ENCODE data around the gene ACSM2B.
"Not testable (repeated sequence)": the region's sequence is repeated elsewhere in the genome, so short reads cannot be mapped to it uniquely, and the experiment has no call there.

Gene ACSM2B

GRCh38 chr16:20576145-20576544, at the start of gene ACSM2B:
TSS of gene ACSM2B (minus strand) at chr16:20576367. CDS start at chr16:20564845, 11,522 bp downstream.
- H3K4me1 ChIP-seq (ENCODE audit: control insufficient read depth in 1 of 2, insufficient read depth in 2 of 2, low read length in 2 of 2); H3K9me3 ChIP-seq (ENCODE audit: control insufficient read depth in 1 of 2, low read length in 2 of 2); H3K36me3 ChIP-seq (ENCODE audit: control insufficient read depth in 1 of 2, insufficient read depth in 2 of 2, low read length in 2 of 2); H3K27me3 ChIP-seq (ENCODE audit: control insufficient read depth in 1 of 2, insufficient read depth in 2 of 2, low read length in 2 of 2); H3K27ac ChIP-seq (ENCODE audit: low read depth, low read length); H3K4me3 ChIP-seq (ENCODE audit: low read depth in 1 of 2, low read length in 2 of 2); H3K9ac ChIP-seq (ENCODE audit: low read depth in 1 of 2, low read length in 2 of 2): not testable (repeated sequence)

- no peak overlapping the region for H3K27ac ChIP-seq (ENCODE audit: low read depth, low read length)
- no peak overlapping the region for H3K9ac ChIP-seq (ENCODE audit: low read depth in 1 of 2, low read length in 2 of 2)
- H3K9me3 ChIP-seq (ENCODE audit: control insufficient read depth in 1 of 2, low read length in 2 of 2), result no peaks in the 10 kb centered on the region
- no peaks in the 10 kb centered on the region for H3K4me1 ChIP-seq (ENCODE audit: control insufficient read depth in 1 of 2, insufficient read depth in 2 of 2, low read length in 2 of 2)
- H3K4me3 ChIP-seq (ENCODE audit: low read depth in 1 of 2, low read length in 2 of 2), result no peak overlapping the region
- H3K27me3 ChIP-seq (ENCODE audit: control insufficient read depth in 1 of 2, insufficient read depth in 2 of 2, low read length in 2 of 2), result no peaks in the 10 kb centered on the region
- no peaks in the 10 kb centered on the region for H3K36me3 ChIP-seq (ENCODE audit: control insufficient read depth in 1 of 2, insufficient read depth in 2 of 2, low read length in 2 of 2)
Observed at GRCh38 chr16:20624882-20625807, 49.0 kb upstream of the ACSM2B start.

- H3K9me3 ChIP-seq (ENCODE audit: control insufficient read depth in 1 of 2, low read length in 2 of 2), result no peaks in the 10 kb centered on the region
- no peak overlapping the region for H3K9ac ChIP-seq (ENCODE audit: low read depth in 1 of 2, low read length in 2 of 2)
- H3K36me3 ChIP-seq (ENCODE audit: control insufficient read depth in 1 of 2, insufficient read depth in 2 of 2, low read length in 2 of 2), result no peaks in the 10 kb centered on the region
- H3K4me1 ChIP-seq (ENCODE audit: control insufficient read depth in 1 of 2, insufficient read depth in 2 of 2, low read length in 2 of 2), result no peaks in the 10 kb centered on the region
- H3K27me3 ChIP-seq (ENCODE audit: control insufficient read depth in 1 of 2, insufficient read depth in 2 of 2, low read length in 2 of 2), result no peaks in the 10 kb centered on the region
- H3K4me3 ChIP-seq (ENCODE audit: low read depth in 1 of 2, low read length in 2 of 2), result no peak overlapping the region
- no peak overlapping the region for H3K27ac ChIP-seq (ENCODE audit: low read depth, low read length)
Observed at GRCh38 chr16:20624205-20624604, 48.0 kb upstream of the ACSM2B start.

- Histone ChIP-seq H3K4me1 (ENCODE audit: control insufficient read depth in 1 of 2, insufficient read depth in 2 of 2, low read length in 2 of 2) (no peaks in the 10 kb centered on the region), H3K4me3 (ENCODE audit: low read depth in 1 of 2, low read length in 2 of 2) (no peak overlapping the region), H3K27ac (ENCODE audit: low read depth, low read length) (no peak overlapping the region), H3K27me3 (ENCODE audit: control insufficient read depth in 1 of 2, insufficient read depth in 2 of 2, low read length in 2 of 2) (no peaks in the 10 kb centered on the region), H3K9me3 (ENCODE audit: control insufficient read depth in 1 of 2, low read length in 2 of 2) (no peaks in the 10 kb centered on the region), H3K9ac (ENCODE audit: low read depth in 1 of 2, low read length in 2 of 2) (no peak overlapping the region), H3K36me3 (ENCODE audit: control insufficient read depth in 1 of 2, insufficient read depth in 2 of 2, low read length in 2 of 2) (no peaks in the 10 kb centered on the region)
Observed at GRCh38 chr16:20622498-20622870, 46.3 kb upstream of the ACSM2B start.

GRCh38 chr16:20621406-20621805, 45.2 kb upstream of the ACSM2B start:
- Histone ChIP-seq H3K27ac (ENCODE audit: low read depth, low read length) (no peak overlapping the region), H3K9ac (ENCODE audit: low read depth in 1 of 2, low read length in 2 of 2) (no peak overlapping the region), H3K36me3 (ENCODE audit: control insufficient read depth in 1 of 2, insufficient read depth in 2 of 2, low read length in 2 of 2) (no peaks in the 10 kb centered on the region), H3K4me1 (ENCODE audit: control insufficient read depth in 1 of 2, insufficient read depth in 2 of 2, low read length in 2 of 2) (no peaks in the 10 kb centered on the region), H3K4me3 (ENCODE audit: low read depth in 1 of 2, low read length in 2 of 2) (no peak overlapping the region), H3K9me3 (ENCODE audit: control insufficient read depth in 1 of 2, low read length in 2 of 2) (no peaks in the 10 kb centered on the region), H3K27me3 (ENCODE audit: control insufficient read depth in 1 of 2, insufficient read depth in 2 of 2, low read length in 2 of 2) (no peaks in the 10 kb centered on the region)

- no peak overlapping the region for H3K27ac ChIP-seq (ENCODE audit: low read depth, low read length)
- no peaks in the 10 kb centered on the region for H3K9me3 ChIP-seq (ENCODE audit: control insufficient read depth in 1 of 2, low read length in 2 of 2)
- no peaks in the 10 kb centered on the region for H3K4me1 ChIP-seq (ENCODE audit: control insufficient read depth in 1 of 2, insufficient read depth in 2 of 2, low read length in 2 of 2)
- H3K4me3 ChIP-seq (ENCODE audit: low read depth in 1 of 2, low read length in 2 of 2), result no peak overlapping the region
- no peaks in the 10 kb centered on the region for H3K27me3 ChIP-seq (ENCODE audit: control insufficient read depth in 1 of 2, insufficient read depth in 2 of 2, low read length in 2 of 2)
- no peaks in the 10 kb centered on the region for H3K36me3 ChIP-seq (ENCODE audit: control insufficient read depth in 1 of 2, insufficient read depth in 2 of 2, low read length in 2 of 2)
- no peak overlapping the region for H3K9ac ChIP-seq (ENCODE audit: low read depth in 1 of 2, low read length in 2 of 2)
Observed at GRCh38 chr16:20620770-20621169, 44.6 kb upstream of the ACSM2B start.

- Histone ChIP-seq H3K9me3 (ENCODE audit: control insufficient read depth in 1 of 2, low read length in 2 of 2) (no peaks in the 10 kb centered on the region), H3K36me3 (ENCODE audit: control insufficient read depth in 1 of 2, insufficient read depth in 2 of 2, low read length in 2 of 2) (no peaks in the 10 kb centered on the region), H3K27ac (ENCODE audit: low read depth, low read length) (no peak overlapping the region), H3K9ac (ENCODE audit: low read depth in 1 of 2, low read length in 2 of 2) (no peak overlapping the region), H3K27me3 (ENCODE audit: control insufficient read depth in 1 of 2, insufficient read depth in 2 of 2, low read length in 2 of 2) (no peaks in the 10 kb centered on the region), H3K4me1 (ENCODE audit: control insufficient read depth in 1 of 2, insufficient read depth in 2 of 2, low read length in 2 of 2) (no peaks in the 10 kb centered on the region), H3K4me3 (ENCODE audit: low read depth in 1 of 2, low read length in 2 of 2) (no peak overlapping the region)
Observed at GRCh38 chr16:20620003-20620402, 43.8 kb upstream of the ACSM2B start.

GRCh38 chr16:20617271-20617670, 41.1 kb upstream of the ACSM2B start:
- no peak overlapping the region for H3K4me3 ChIP-seq (ENCODE audit: low read depth in 1 of 2, low read length in 2 of 2)
- H3K27me3 ChIP-seq (ENCODE audit: control insufficient read depth in 1 of 2, insufficient read depth in 2 of 2, low read length in 2 of 2), result no peaks in the 10 kb centered on the region
- H3K27ac ChIP-seq (ENCODE audit: low read depth, low read length), result no peak overlapping the region
- H3K4me1 ChIP-seq (ENCODE audit: control insufficient read depth in 1 of 2, insufficient read depth in 2 of 2, low read length in 2 of 2), result no peaks in the 10 kb centered on the region
- no peaks in the 10 kb centered on the region for H3K36me3 ChIP-seq (ENCODE audit: control insufficient read depth in 1 of 2, insufficient read depth in 2 of 2, low read length in 2 of 2)
- no peak overlapping the region for H3K9ac ChIP-seq (ENCODE audit: low read depth in 1 of 2, low read length in 2 of 2)
- no peaks in the 10 kb centered on the region for H3K9me3 ChIP-seq (ENCODE audit: control insufficient read depth in 1 of 2, low read length in 2 of 2)

- Histone ChIP-seq H3K9me3 (ENCODE audit: control insufficient read depth in 1 of 2, low read length in 2 of 2) (no peaks in the 10 kb centered on the region), H3K27ac (ENCODE audit: low read depth, low read length) (no peak overlapping the region), H3K4me1 (ENCODE audit: control insufficient read depth in 1 of 2, insufficient read depth in 2 of 2, low read length in 2 of 2) (no peaks in the 10 kb centered on the region), H3K9ac (ENCODE audit: low read depth in 1 of 2, low read length in 2 of 2) (no peak overlapping the region), H3K27me3 (ENCODE audit: control insufficient read depth in 1 of 2, insufficient read depth in 2 of 2, low read length in 2 of 2) (no peaks in the 10 kb centered on the region), H3K4me3 (ENCODE audit: low read depth in 1 of 2, low read length in 2 of 2) (no peak overlapping the region), H3K36me3 (ENCODE audit: control insufficient read depth in 1 of 2, insufficient read depth in 2 of 2, low read length in 2 of 2) (no peaks in the 10 kb centered on the region)
Observed at GRCh38 chr16:20614186-20615141, 38.3 kb upstream of the ACSM2B start.

All from duodenal mucosa (tissue), 2 donors.